Smooth muscle cell (in vitro differentiated cells): Measurements from ENCODE around the gene TEX48. TPM values are rescaled to one million over a fixed set of nuclear protein-coding genes. Genes with fewer than 3 reads are reported as not detected.
A peak's percentile ranks its signal among the peaks of the same experiment; 100 is the strongest.

Source experiments
- DNase-seq: peaks from one replicate; lab custom pipeline; 2025; ENCODE audit not compliant: unreplicated experiment; lab: John Stamatoyannopoulos, UW
- H2AFZ ChIP-seq: fragments of 200-600 bp; sonication (generic); 2 replicates; pipeline ENCODE4 v1.6.0; 2016; ENCODE audit warnings: antibody characterized with exemption, low read depth, mild to moderate bottlenecking
- H3F3A ChIP-seq: fragments of 200-600 bp; sonication (generic); 2 replicates; pipeline ENCODE4 v1.6.0; 2017; ENCODE audit warnings: antibody characterized with exemption, low read depth
- H3K27ac ChIP-seq: fragments of 200-600 bp; sonication (generic); 2 replicates; pipeline ENCODE4 v1.5.1; 2016; ENCODE audit warnings: low read depth, mild to moderate bottlenecking
- H3K27me3 ChIP-seq: fragments of 200-600 bp; sonication (generic); 2 replicates; pipeline ENCODE4 v1.6.1; 2016; ENCODE audit warnings: low read depth, mild to moderate bottlenecking
- H3K36me3 ChIP-seq: fragments of 200-600 bp; sonication (generic); 2 replicates; pipeline ENCODE4 v1.5.1; 2016; ENCODE audit warnings: low read depth
- H3K4me1 ChIP-seq: fragments of 200-600 bp; sonication (generic); 2 replicates; pipeline ENCODE4 v1.5.1; 2016; ENCODE audit warnings: low read depth
- H3K4me2 ChIP-seq: fragments of 200-600 bp; sonication (generic); 2 replicates; pipeline ENCODE4 v1.6.0; 2016; ENCODE audit warnings: mild to moderate bottlenecking
- H3K4me3 ChIP-seq: fragments of 200-600 bp; sonication (generic); 2 replicates; pipeline ENCODE4 v1.5.1; 2016; ENCODE audit warnings: mild to moderate bottlenecking
- H3K79me2 ChIP-seq: fragments of 200-600 bp; sonication (generic); 2 replicates; pipeline ENCODE4 v1.6.0; 2016; ENCODE audit warnings: low read depth, mild to moderate bottlenecking
- H3K9ac ChIP-seq: fragments of 200-600 bp; sonication (generic); 2 replicates; pipeline ENCODE4 v1.6.0; 2016; ENCODE audit warnings: low read depth
- H3K9me3 ChIP-seq: fragments of 200-600 bp; sonication (generic); replicated peaks from 2 replicates; pipeline ENCODE4 v1.5.1; 2016; ENCODE audit warnings: low read depth
- H4K20me1 ChIP-seq: fragments of 200-600 bp; sonication (generic); 2 replicates; pipeline ENCODE4 v1.6.0; 2016; ENCODE audit warnings: low read depth
- CTCF ChIP-seq: fragments of 200-600 bp; sonication (generic); IDR thresholded peaks from 2 replicates; pipeline ENCODE4 v1.5.1; 2017; ENCODE audit warnings: borderline replicate concordance, mild to moderate bottlenecking, antibody characterized with exemption; ENCODE audit not compliant: insufficient read depth, poor library complexity, severe bottlenecking
- WGBS: methylation state at CpG from one replicate; pipeline ENCODE4 v1.1.7; 2016; ENCODE audit warnings: low lambda C conversion rate; 5-methylcytosine and 5-hydroxymethylcytosine counted together
- polyA plus RNA-seq: library from polyadenylated mRNA; unstranded; fragments of >200 nt; fragmentation: Nextera tagmentation; extraction: Ambion mirVana; gene quantifications from 2 replicates; pipeline ENCODE4 v1.2.1, GENCODE V29; 2016
- total RNA-seq: library from RNA; depleted of rRNA; stranded (reverse); fragments of >200 nt; gene quantifications from 2 replicates; pipeline ENCODE4 v1.2.3, GENCODE V29; 2014

Gene TEX48
- total and polyA plus RNA-seq, 2 experiments from 2014 or later, result not detected

DNA sequence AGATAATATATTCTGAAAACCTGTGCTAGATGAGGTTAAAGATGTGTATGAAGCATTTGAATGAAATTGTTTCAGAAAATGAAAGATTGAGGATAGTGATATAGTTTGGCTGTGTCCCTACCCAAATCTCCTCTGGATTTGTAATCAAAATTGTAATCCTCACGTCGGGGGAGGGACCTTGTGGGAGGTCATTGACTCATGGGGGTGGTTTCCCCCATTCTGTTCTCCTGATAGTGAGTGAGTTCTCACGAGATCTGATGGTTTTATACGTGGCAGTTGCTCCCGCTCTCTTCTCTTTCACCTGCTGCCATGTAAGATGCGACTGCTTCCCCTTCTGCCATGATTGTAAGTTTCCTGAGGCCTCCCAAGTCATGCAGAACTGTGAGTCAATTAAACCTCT is 2.0 kb upstream of the TEX48 start:
- Histone ChIP-seq H3K27me3 (no peaks in the 10 kb centered on the region), H3K9ac (no peak overlapping the region), H3K4me3 (no peak overlapping the region), H4K20me1 (no peaks in the 10 kb centered on the region), H2AFZ (no peak overlapping the region), H3K79me2 (no peaks in the 10 kb centered on the region), H3K4me2 (no peak overlapping the region), H3K4me1 (no peaks in the 10 kb centered on the region), H3K9me3 (no peaks in the 10 kb centered on the region), H3K27ac (no peak overlapping the region), H3F3A (no peaks in the 10 kb centered on the region), H3K36me3 (no peaks in the 10 kb centered on the region)
- WGBS, result 81% methylated on average over 6 of the region's 6 CpGs
- no peak for TF ChIP-seq CTCF
- DNase-seq, result no peak

GRCh38 chr9:114682846-114683245 is 854 bp upstream of the TEX48 start:
- Histone ChIP-seq H3K4me1 (peaks cover 4% of the 10 kb centered on the region), H3K9ac (no peak overlapping the region), H3F3A (peaks cover 8% of the 10 kb centered on the region), H3K9me3 (no peaks in the 10 kb centered on the region), H3K36me3 (no peaks in the 10 kb centered on the region), H3K79me2 (no peaks in the 10 kb centered on the region), H3K4me3 (no peak overlapping the region), H3K4me2 (no peak overlapping the region), H3K27me3 (no peaks in the 10 kb centered on the region), H4K20me1 (no peaks in the 10 kb centered on the region), H3K27ac (no peak overlapping the region), H2AFZ (no peak overlapping the region)
- no peak for DNase-seq
- WGBS, result 97% methylated on average over 3 of the region's 3 CpGs
- TF ChIP-seq CTCF, result no peak

- TF ChIP-seq CTCF, result no peak
- Histone ChIP-seq H3K36me3 (no peaks in the 10 kb centered on the region), H3K4me2 (no peak overlapping the region), H3K4me1 (peaks cover 7% of the 10 kb centered on the region), H3K9ac (no peak overlapping the region), H3K27me3 (no peaks in the 10 kb centered on the region), H3K79me2 (no peaks in the 10 kb centered on the region), H3K4me3 (no peak overlapping the region), H3F3A (peaks cover 15% of the 10 kb centered on the region), H2AFZ (no peak overlapping the region), H4K20me1 (no peaks in the 10 kb centered on the region), H3K9me3 (no peaks in the 10 kb centered on the region), H3K27ac (no peak overlapping the region)
- WGBS, result 82% methylated on average over 8 of the region's 8 CpGs
- no peak for DNase-seq
These were observed 1.6 kb downstream of the TEX48 start for GRCh38 chr9:114680259-114681001.

- H3K27me3 ChIP-seq, result no peaks in the 10 kb centered on the region
- H3F3A ChIP-seq, result peaks cover 15% of the 10 kb centered on the region
- no peak overlapping the region for H3K4me3 ChIP-seq
- no peaks in the 10 kb centered on the region for H4K20me1 ChIP-seq
- H3K36me3 ChIP-seq, result no peaks in the 10 kb centered on the region
- H2AFZ ChIP-seq, result no peak overlapping the region
- H3K4me1 ChIP-seq, result peaks cover 7% of the 10 kb centered on the region
- H3K79me2 ChIP-seq, result no peaks in the 10 kb centered on the region
- H3K4me2 ChIP-seq, result no peak overlapping the region
- H3K9ac ChIP-seq, result no peak overlapping the region
- H3K9me3 ChIP-seq, result no peaks in the 10 kb centered on the region
- H3K27ac ChIP-seq, result peak overlapping the region; percentile 95
- DNase-seq, result no peak
- TF ChIP-seq CTCF, result no peak
These were observed 3.2 kb downstream of the TEX48 start for GRCh38 chr9:114678795-114679194.
